Subcutaneous adipose tissue (tissue), 4 donors: ENCODE measurements around the gene N4BP2. TPM values are rescaled to one million over a fixed set of nuclear protein-coding genes. Genes with fewer than 3 reads are reported as not detected.

Source experiments
- CTCF ChIP-seq: fragments of 450-650 bp; IDR thresholded peaks from one replicate; pipeline ENCODE4 v1.5.1; 2016; ENCODE audit warnings: low read depth, mild to moderate bottlenecking, control low read depth, antibody characterized with exemption, moderate library complexity
- total RNA-seq, 4 donors: library from RNA; depleted of rRNA; stranded (reverse); fragments of >200 nt; gene quantifications; one replicate each; pipeline ENCODE4 v1.1.0, GENCODE V29; 2016

Gene N4BP2
- total RNA-seq, 4 donors from 2014 or later: 6.8 to 14.2 (median 10.0) TPM

GRCh38 chr4:40182001-40182400 lies 125.4 kb downstream of the N4BP2 start:
- no peak for TF ChIP-seq CTCF

- TF ChIP-seq CTCF: no peak
Observed at GRCh38 chr4:40182954-40183353, 126.3 kb downstream of the N4BP2 start.

- no peak for TF ChIP-seq CTCF
Observed at GRCh38 chr4:40183615-40184411, 127.2 kb downstream of the N4BP2 start.

GRCh38 chr4:40185830-40186664 lies 129.4 kb downstream of the N4BP2 start:
- TF ChIP-seq CTCF: no peak

- TF ChIP-seq CTCF: no peak
Observed at GRCh38 chr4:40186665-40187014, 130.0 kb downstream of the N4BP2 start.

- no peak for TF ChIP-seq CTCF
Observed at GRCh38 chr4:40187386-40187906, 130.8 kb downstream of the N4BP2 start.

GRCh38 chr4:40190019-40190418 lies 133.4 kb downstream of the N4BP2 start:
- TF ChIP-seq CTCF: no peak
